Ishikawa (cell line): ENCODE results near the gene ERICH3.

Source experiments
- CEBPB ChIP-seq: IDR thresholded peaks from 2 replicates; pipeline ENCODE4 v1.6.1; 2012
- CREB1 ChIP-seq: IDR thresholded peaks from 2 replicates; pipeline ENCODE4 v1.6.1; 2012; ENCODE audit warnings: low read depth
- EGR1 ChIP-seq: IDR thresholded peaks from 2 replicates; pipeline ENCODE4 v1.6.1; 2012
- EP300 ChIP-seq: IDR thresholded peaks from 2 replicates; pipeline ENCODE4 v1.6.1; 2012; ENCODE audit warnings: borderline replicate concordance
- FOXM1 ChIP-seq: IDR thresholded peaks from 2 replicates; pipeline ENCODE4 v1.6.1; 2012; ENCODE audit warnings: low read depth, borderline replicate concordance
- MAX ChIP-seq: IDR thresholded peaks from 2 replicates; pipeline ENCODE4 v1.6.1; 2012
- NFIC ChIP-seq: IDR thresholded peaks from 2 replicates; pipeline ENCODE4 v1.6.1; 2012
- RAD21 ChIP-seq: IDR thresholded peaks from 2 replicates; pipeline ENCODE4 v1.6.1; 2012; ENCODE audit warnings: low read depth
- REST ChIP-seq: IDR thresholded peaks from 2 replicates; pipeline ENCODE4 v1.6.1; 2012; ENCODE audit warnings: low read depth, mild to moderate bottlenecking
- TAF1 ChIP-seq: IDR thresholded peaks from 2 replicates; pipeline ENCODE4 v1.6.1; 2012; ENCODE audit warnings: low read depth, mild to moderate bottlenecking
- TCF12 ChIP-seq: IDR thresholded peaks from 2 replicates; pipeline ENCODE4 v1.6.1; 2012; ENCODE audit warnings: low read depth
- TEAD4 ChIP-seq: IDR thresholded peaks from 2 replicates; pipeline ENCODE4 v1.6.1; 2012
- YY1 ChIP-seq: IDR thresholded peaks from 2 replicates; pipeline ENCODE4 v1.6.1; 2012; ENCODE audit warnings: low read depth
- ZBTB7A ChIP-seq: IDR thresholded peaks from 2 replicates; pipeline ENCODE4 v1.6.1; 2012; ENCODE audit warnings: low read depth
- TF ChIP-seq, protein P1 (sequence below): IDR thresholded peaks from 2 replicates; pipeline ENCODE4 v1.6.1; 2012

ERICH3 gene

DNA sequence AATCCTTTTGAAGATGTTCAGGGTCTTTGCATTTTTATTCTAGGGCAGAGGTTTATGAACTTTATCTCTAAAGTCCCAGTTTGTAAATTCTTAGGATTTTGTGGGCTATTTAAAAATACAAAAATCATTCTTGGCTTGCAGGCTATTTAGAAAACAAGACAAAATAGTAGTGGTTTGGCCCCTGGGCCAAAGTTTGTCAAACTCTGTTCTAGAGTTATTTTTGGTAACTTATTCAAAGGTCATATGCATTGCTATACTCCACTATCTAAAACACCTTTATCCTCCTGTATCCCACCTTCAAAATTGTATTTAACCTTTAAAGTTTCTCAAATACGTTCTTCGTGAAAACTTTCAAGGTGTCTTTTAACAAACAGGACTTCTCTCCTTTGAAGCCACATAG, 85.7 kb downstream of the ERICH3 start:
- no peak for TF ChIP-seq TEAD4
- no peak for TF ChIP-seq NFIC
- TF ChIP-seq ZBTB7A = no peak
- TF ChIP-seq EGR1 = no peak
- TF ChIP-seq MAX = no peak
- no peak for TF ChIP-seq REST

- TF ChIP-seq ZBTB7A = no peak
- no peak for TF ChIP-seq TCF12
- no peak for TF ChIP-seq MAX
- TF ChIP-seq CEBPB = no peak
- TF ChIP-seq NFIC = no peak
- TF ChIP-seq TEAD4 = no peak
- TF ChIP-seq RAD21 = no peak
- TF ChIP-seq, protein P1, sequence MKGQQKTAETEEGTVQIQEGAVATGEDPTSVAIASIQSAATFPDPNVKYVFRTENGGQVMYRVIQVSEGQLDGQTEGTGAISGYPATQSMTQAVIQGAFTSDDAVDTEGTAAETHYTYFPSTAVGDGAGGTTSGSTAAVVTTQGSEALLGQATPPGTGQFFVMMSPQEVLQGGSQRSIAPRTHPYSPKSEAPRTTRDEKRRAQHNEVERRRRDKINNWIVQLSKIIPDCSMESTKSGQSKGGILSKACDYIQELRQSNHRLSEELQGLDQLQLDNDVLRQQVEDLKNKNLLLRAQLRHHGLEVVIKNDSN = no peak
- TF ChIP-seq EP300 = no peak
- no peak for TF ChIP-seq TAF1
- TF ChIP-seq FOXM1 = no peak
- no peak for TF ChIP-seq YY1
- no peak for TF ChIP-seq REST
- TF ChIP-seq CREB1 = no peak
- no peak for TF ChIP-seq EGR1
Measured at GRCh38 chr1:74586253-74586897, 87.2 kb downstream of the ERICH3 start.

- TF ChIP-seq EP300 (no peak), CEBPB (no peak), NFIC (no peak), REST (no peak), RAD21 (no peak), CREB1 (no peak), ZBTB7A (no peak), YY1 (no peak), TCF12 (no peak), TEAD4 (no peak), FOXM1 (no peak), MAX (no peak)
- TF ChIP-seq, protein P1 = no peak
Measured at GRCh38 chr1:74584185-74584584, 89.4 kb downstream of the ERICH3 start.

DNA sequence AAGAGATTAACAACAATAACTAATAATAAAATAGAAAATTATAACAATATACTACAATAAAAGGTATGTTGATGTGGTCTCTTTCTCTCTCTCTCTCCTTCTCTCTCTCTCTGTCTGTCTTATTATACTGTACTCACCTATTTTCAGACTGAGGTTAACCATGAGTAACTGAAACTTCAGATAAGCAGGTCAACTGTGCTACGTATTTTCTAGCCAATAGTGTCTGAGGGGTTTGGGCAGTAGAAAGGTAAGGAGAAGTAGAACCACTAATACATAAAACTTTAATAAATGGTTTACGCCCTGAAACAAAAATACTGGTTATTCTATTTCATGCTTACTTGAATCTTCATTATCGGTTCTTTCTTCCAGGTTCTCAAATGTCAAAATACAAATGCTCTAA, 90.2 kb downstream of the ERICH3 start:
- no peak for TF ChIP-seq YY1
- TF ChIP-seq TEAD4 = no peak
- TF ChIP-seq CREB1 = no peak
- no peak for TF ChIP-seq CEBPB
- TF ChIP-seq EP300 = no peak
- TF ChIP-seq REST = no peak
- TF ChIP-seq MAX = no peak
- TF ChIP-seq RAD21 = no peak
- TF ChIP-seq FOXM1 = no peak
- TF ChIP-seq, protein P1 = no peak
- TF ChIP-seq ZBTB7A = no peak
- no peak for TF ChIP-seq NFIC
- TF ChIP-seq EGR1 = no peak
- no peak for TF ChIP-seq TAF1
- no peak for TF ChIP-seq TCF12
